Endometrial microvascular endothelial cells (primary cell): ENCODE measurements around the gene SEC16A. TPM values are rescaled to one million over a fixed set of nuclear protein-coding genes. Genes with fewer than 3 reads are reported as not detected.

Experiments
- in situ Hi-C: cut with HindIII; loops from 2 replicates; pipeline ENCODE4 v1.10.0; 2017; ENCODE audit warnings: low sequenced_read_pairs, low pct_unique_long_range_greater_than_20kb; ENCODE audit errors: inconsistent ontology term
- total RNA-seq: library from RNA; depleted of rRNA; stranded (reverse); fragments of >200 nt; gene quantifications from one replicate; pipeline ENCODE4 v1.2.3, GENCODE V29; 2015; ENCODE audit errors: inconsistent ontology term

The SEC16A gene
- total RNA-seq, 1 donor from 2014 or later = 43.3 TPM

GRCh38 chr9:136505406-136506403 lies 22.9 kb upstream of the SEC16A start:
- in situ Hi-C loops = no loop called here

- in situ Hi-C loops = no loop called here
Observed at GRCh38 chr9:136504512-136505348, 21.9 kb upstream of the SEC16A start.

GRCh38 chr9:136502940-136503550 lies 20.2 kb upstream of the SEC16A start:
- in situ Hi-C loops = no loop called here

- in situ Hi-C loops = no loop called here
Observed at GRCh38 chr9:136502196-136502595, 19.4 kb upstream of the SEC16A start.

GRCh38 chr9:136501686-136502085 lies 18.8 kb upstream of the SEC16A start:
- in situ Hi-C loops = no loop called here

- in situ Hi-C loops = no loop called here
Observed at GRCh38 chr9:136499935-136500910, 17.4 kb upstream of the SEC16A start.

- in situ Hi-C loops = no loop called here
Observed at GRCh38 chr9:136499071-136499934, 16.5 kb upstream of the SEC16A start.

GRCh38 chr9:136497916-136498695 lies 15.3 kb upstream of the SEC16A start:
- in situ Hi-C loops = no loop called here

- in situ Hi-C loops = no loop called here
Observed at GRCh38 chr9:136496801-136497620, 14.2 kb upstream of the SEC16A start.

GRCh38 chr9:136496181-136496580 lies 13.3 kb upstream of the SEC16A start:
- in situ Hi-C loops = no loop called here

- in situ Hi-C loops = no loop called here
Observed at GRCh38 chr9:136495238-136495800, 12.5 kb upstream of the SEC16A start.

GRCh38 chr9:136494531-136495215 lies 11.8 kb upstream of the SEC16A start:
- in situ Hi-C loops = no loop called here

- in situ Hi-C loops = no loop called here
Observed at GRCh38 chr9:136494012-136494411, 11.2 kb upstream of the SEC16A start.

- in situ Hi-C loops = no loop called here
Observed at GRCh38 chr9:136493567-136493971, 10.7 kb upstream of the SEC16A start.

- in situ Hi-C loops = no loop called here
Observed at GRCh38 chr9:136492978-136493522, 10.2 kb upstream of the SEC16A start.
